ENCODE results near the gene DUSP16. TPM values are rescaled to one million over a fixed set of nuclear protein-coding genes. Genes with fewer than 3 reads are reported as not detected.

Gene DUSP16
- total and polyA plus RNA-seq, 2 experiments from 2014 or later = 11.7 to 59.4 TPM

- H3K79me2 ChIP-seq (replicated peaks; ENCODE audit: insufficient read depth) = no peaks in the 10 kb centered on the region
- H3F3A ChIP-seq (replicated peaks; ENCODE audit: low read depth) = no peaks in the 10 kb centered on the region
- Mint-ChIP-seq H3K4me1 (peaks cover 6% of the 10 kb centered on the region), H3K27me3 (ENCODE audit: insufficient read depth, low read depth, poor library complexity) (no peaks in the 10 kb centered on the region), H3K9me3 (peaks cover 24% of the 10 kb centered on the region), H3K27ac (no peak overlapping the region), H3K36me3 (ENCODE audit: low read depth) (peaks cover 29% of the 10 kb centered on the region), H3K4me3 (no peak overlapping the region)
- no peaks in the 10 kb centered on the region for H3K27me3 ChIP-seq (ENCODE audit: insufficient read depth)
- TF ChIP-seq REST (IDR thresholded peaks at IDR 0.05; ENCODE audit: unreplicated experiment) = no peak
- peaks cover 8% of the 10 kb centered on the region for H3K4me1 ChIP-seq (ENCODE audit: insufficient read depth)
- no peaks in the 10 kb centered on the region for H3K36me3 ChIP-seq (ENCODE audit: insufficient read depth)
- no peak for ATAC-seq
- no peak overlapping the region for H3K4me3 ChIP-seq
- no peak overlapping the region for H2AFZ ChIP-seq
- H3K4me2 ChIP-seq = no peak overlapping the region
- H3K27ac ChIP-seq (ENCODE audit: low read depth) = no peak overlapping the region
- H3K9me2 ChIP-seq (ENCODE audit: insufficient read depth) = no peaks in the 10 kb centered on the region
- DNase-seq (ENCODE audit: low spot score) = no peak
- H4K20me1 ChIP-seq (replicated peaks; ENCODE audit: insufficient read depth) = no peaks in the 10 kb centered on the region
Measured at GRCh38 chr12:12467688-12468261, 94.9 kb downstream of the DUSP16 start.

DNA sequence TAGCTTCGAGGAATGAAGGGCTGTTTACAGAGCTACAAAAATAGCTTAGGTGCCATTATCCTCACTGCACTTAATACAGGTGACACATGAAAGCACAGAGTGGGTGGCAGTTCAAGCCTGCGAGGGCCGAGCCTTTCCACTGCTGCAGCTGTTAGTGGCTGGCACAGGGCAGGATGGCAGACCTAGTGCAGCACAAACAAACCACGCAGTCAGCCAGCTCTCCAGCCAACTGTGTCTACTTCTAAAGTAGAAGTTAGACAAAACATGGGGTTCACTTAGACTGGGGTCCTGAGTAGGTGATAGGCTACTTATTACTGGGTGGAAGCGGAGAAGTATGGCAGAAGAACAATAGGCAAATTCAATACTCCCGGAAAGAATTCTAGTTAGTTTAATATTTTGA lies 95.4 kb downstream of the DUSP16 start:
- H3K36me3 Mint-ChIP-seq (ENCODE audit: low read depth) = peaks cover 29% of the 10 kb centered on the region
- no peak overlapping the region for H3K27ac Mint-ChIP-seq
- Histone ChIP-seq H3K27ac (ENCODE audit: low read depth) (no peak overlapping the region), H4K20me1 (replicated peaks; ENCODE audit: insufficient read depth) (no peaks in the 10 kb centered on the region), H2AFZ (no peak overlapping the region), H3K4me3 (no peak overlapping the region), H3K9me2 (ENCODE audit: insufficient read depth) (no peaks in the 10 kb centered on the region), H3K79me2 (replicated peaks; ENCODE audit: insufficient read depth) (no peaks in the 10 kb centered on the region), H3F3A (replicated peaks; ENCODE audit: low read depth) (no peaks in the 10 kb centered on the region), H3K36me3 (ENCODE audit: insufficient read depth) (no peaks in the 10 kb centered on the region), H3K4me1 (ENCODE audit: insufficient read depth) (peaks cover 8% of the 10 kb centered on the region), H3K27me3 (ENCODE audit: insufficient read depth) (no peaks in the 10 kb centered on the region), H3K4me2 (no peak overlapping the region)
- TF ChIP-seq CREB1 (CRISPR knock-in tag; IDR thresholded peaks at IDR 0.05; ENCODE audit: low read depth) (no peak), ZNF114 (CRISPR knock-in tag; IDR thresholded peaks at IDR 0.05) (no peak)
- H3K9me3 Mint-ChIP-seq = peaks cover 24% of the 10 kb centered on the region
- peaks cover 6% of the 10 kb centered on the region for H3K4me1 Mint-ChIP-seq
- no peaks in the 10 kb centered on the region for H3K27me3 Mint-ChIP-seq (ENCODE audit: insufficient read depth, low read depth, poor library complexity)
- DNase-seq (ENCODE audit: low spot score) (no peak), ATAC-seq (no peak)
- no peak overlapping the region for H3K4me3 Mint-ChIP-seq

DNA sequence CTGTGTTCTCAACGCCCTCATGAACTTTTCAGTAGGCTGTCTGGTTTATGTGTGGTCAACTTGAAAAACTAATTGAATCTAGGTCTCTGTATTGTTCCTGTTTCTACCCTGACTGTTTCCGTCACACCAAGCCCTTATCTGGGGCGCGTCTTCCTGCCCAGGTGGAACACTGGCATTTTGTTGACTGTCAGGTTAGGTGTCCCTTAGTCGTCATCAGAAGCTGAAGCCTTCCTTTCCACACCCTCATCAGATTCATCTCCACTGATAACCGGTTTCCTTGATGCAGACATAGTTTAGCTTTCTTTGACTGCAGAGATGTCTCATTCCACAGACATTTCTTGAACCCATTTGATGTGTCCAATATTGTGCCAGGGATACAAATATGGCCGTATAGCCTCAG lies 96.5 kb downstream of the DUSP16 start:
- peaks cover 20% of the 10 kb centered on the region for H3K36me3 Mint-ChIP-seq (ENCODE audit: low read depth)
- peaks cover 10% of the 10 kb centered on the region for H3K4me1 Mint-ChIP-seq
- H3K4me3 Mint-ChIP-seq = no peak overlapping the region
- Histone ChIP-seq H3F3A (replicated peaks; ENCODE audit: low read depth) (no peaks in the 10 kb centered on the region), H3K4me3 (no peak overlapping the region), H4K20me1 (replicated peaks; ENCODE audit: insufficient read depth) (no peaks in the 10 kb centered on the region), H3K4me1 (ENCODE audit: insufficient read depth) (peaks cover 8% of the 10 kb centered on the region), H3K36me3 (ENCODE audit: insufficient read depth) (no peaks in the 10 kb centered on the region), H3K27me3 (ENCODE audit: insufficient read depth) (no peaks in the 10 kb centered on the region), H3K27ac (ENCODE audit: low read depth) (peak overlapping the region; percentile 52; the same call in 1 of the 2 replicates), H3K79me2 (replicated peaks; ENCODE audit: insufficient read depth) (no peaks in the 10 kb centered on the region), H3K4me2 (no peak overlapping the region), H3K9me2 (ENCODE audit: insufficient read depth) (no peaks in the 10 kb centered on the region), H2AFZ (no peak overlapping the region)
- H3K27me3 Mint-ChIP-seq (ENCODE audit: insufficient read depth, low read depth, poor library complexity) = no peaks in the 10 kb centered on the region
- H3K9me3 Mint-ChIP-seq = peaks cover 18% of the 10 kb centered on the region
- DNase-seq (ENCODE audit: low spot score) = no peak
- no peak overlapping the region for H3K27ac Mint-ChIP-seq
- ATAC-seq = no peak
- TF ChIP-seq, protein P1, sequence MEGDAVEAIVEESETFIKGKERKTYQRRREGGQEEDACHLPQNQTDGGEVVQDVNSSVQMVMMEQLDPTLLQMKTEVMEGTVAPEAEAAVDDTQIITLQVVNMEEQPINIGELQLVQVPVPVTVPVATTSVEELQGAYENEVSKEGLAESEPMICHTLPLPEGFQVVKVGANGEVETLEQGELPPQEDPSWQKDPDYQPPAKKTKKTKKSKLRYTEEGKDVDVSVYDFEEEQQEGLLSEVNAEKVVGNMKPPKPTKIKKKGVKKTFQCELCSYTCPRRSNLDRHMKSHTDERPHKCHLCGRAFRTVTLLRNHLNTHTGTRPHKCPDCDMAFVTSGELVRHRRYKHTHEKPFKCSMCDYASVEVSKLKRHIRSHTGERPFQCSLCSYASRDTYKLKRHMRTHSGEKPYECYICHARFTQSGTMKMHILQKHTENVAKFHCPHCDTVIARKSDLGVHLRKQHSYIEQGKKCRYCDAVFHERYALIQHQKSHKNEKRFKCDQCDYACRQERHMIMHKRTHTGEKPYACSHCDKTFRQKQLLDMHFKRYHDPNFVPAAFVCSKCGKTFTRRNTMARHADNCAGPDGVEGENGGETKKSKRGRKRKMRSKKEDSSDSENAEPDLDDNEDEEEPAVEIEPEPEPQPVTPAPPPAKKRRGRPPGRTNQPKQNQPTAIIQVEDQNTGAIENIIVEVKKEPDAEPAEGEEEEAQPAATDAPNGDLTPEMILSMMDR (conservative IDR thresholded peaks at IDR 0.05; ENCODE audit: low read depth in 2 of 2) = no peak

All from GM23338 (cell line).